Heart right ventricle (tissue), 16 donors: ENCODE measurements around the gene TTC23. TPM values are rescaled to one million over a fixed set of nuclear protein-coding genes. Genes with fewer than 3 reads are reported as not detected.
"Not testable (repeated sequence)": the region's sequence is repeated elsewhere in the genome, so short reads cannot be mapped to it uniquely, and the experiment has no call there.

Experiments used
- ATAC-seq, 8 donors: fragments of 200-7000 bp; cut with Tn5 transposase; one replicate each; pipeline ENCODE4 v1.9.1; 2020; ENCODE audit warnings: mild to moderate bottlenecking in 8 of 8, moderate library complexity in 8 of 8, moderate number of reproducible peaks in 1 of 8
- DNase-seq, 2 donors: peaks; one replicate each; pipeline ENCODE4 v3.0.0-alpha.2; 2020
- H3K27ac ChIP-seq, 10 donors: fragments of 200-600 bp; sonication (generic) in 2 of 10; one replicate each; pipeline versions ENCODE4 v1.5.0 to v1.8.0; 2020 to 2022; ENCODE audit warnings: mild to moderate bottlenecking in 3 of 10
- H3K27me3 ChIP-seq, 7 donors: fragments of 200-600 bp; one replicate each; pipeline ENCODE4 v1.8.0; 2021 to 2022; ENCODE audit warnings: mild to moderate bottlenecking in 2 of 7
- H3K36me3 ChIP-seq, 9 donors: fragments of 200-600 bp; sonication (generic) in 1 of 9; one replicate each; pipeline versions ENCODE4 v1.5.0 to v1.8.0; 2020 to 2022; ENCODE audit warnings: mild to moderate bottlenecking in 2 of 9
- H3K4me1 ChIP-seq, 9 donors: fragments of 200-600 bp; sonication (generic) in 1 of 9; one replicate each; pipeline versions ENCODE4 v1.5.0 to v1.8.0; 2020 to 2022; ENCODE audit warnings: mild to moderate bottlenecking in 4 of 9
- H3K4me3 ChIP-seq, 10 donors: fragments of 200-600 bp; sonication (generic) in 2 of 10; one replicate each; pipeline versions ENCODE4 v1.5.0 to v1.8.0; 2020 to 2022; ENCODE audit warnings: mild to moderate bottlenecking in 7 of 10, moderate library complexity in 2 of 10
- H3K9me3 ChIP-seq, 11 donors: fragments of 200-600 bp in 10 of 11; sonication (generic) in 2 of 11; one replicate each; pipeline versions ENCODE4 v1.5.0 to v1.8.0; 2013 to 2022; ENCODE audit warnings: mild to moderate bottlenecking in 2 of 11, control low read depth in 1 of 11, moderate library complexity in 1 of 11
- CTCF ChIP-seq, 9 donors: fragments of 200-600 bp; sonication (generic) in 2 of 9; IDR thresholded peaks; one replicate each; pipeline versions ENCODE4 v1.5.0 to v1.8.0; 2021 to 2022; ENCODE audit warnings: antibody characterized with exemption in 9 of 9, mild to moderate bottlenecking in 5 of 9, moderate library complexity in 1 of 9
- WGBS, 2 donors: extraction: QIAGEN DNeasy Blood & Tissue Kit; methylation state at CpG; one replicate each; pipeline ENCODE4 v1.1.7; 2013; ENCODE audit warnings: inconsistent platforms in 1 of 2; 5-methylcytosine and 5-hydroxymethylcytosine counted together
- intact Hi-C, 10 donors: fragments of 100-400 bp; cut with DNase I; formaldehyde crosslinking; loops; one replicate each; pipeline versions ENCODE4 v1.11.1 to v1.14.2; 2022
- polyA plus RNA-seq, 2 donors: library from polyadenylated mRNA; stranded (reverse); fragments of 200-250 nt; gene quantifications; one replicate each; pipeline ENCODE4 v1.2.3, GENCODE V29; 2013
- total RNA-seq, 10 donors: library from RNA; stranded (reverse); fragmentation: NEBNext Ultra II Directional in 3 of 10; extraction: Animal tissue kit (Norgen Biotek cat#: 25700) in 3 of 10; gene quantifications; one replicate each; pipeline versions ENCODE4 v1.2.1 to v1.2.4, GENCODE V29; 2021 to 2023
- donor health status: Arrhythmogenic right ventricular cardiomyopathy.
- donor health status: ischemic (EF 13 %, LVEDD 7.1; RV severe dilation, severe dysfunction).
- donor health status: healthy with polysubstance abuse.
- donor health status: DM: no; HTN: yes; CAD: no.
- donor health status: DM: no; HTN: no; CAD: no.
- donor health status: ischemic (EF 25% LVEDD 6.9; RV normal size, moderate dysfunction).
- donor health status: ischemic (EF 25% LVEDD 5.7; RV mildly dilated, moderate dysfunction).
- donor health status: healthy.
- donor health status: DM: yes; HTN: yes; CAD: no.
- donor health status: Ischemic cardiomyopathy.
- donor health status: ischemic (EF 35%, LVEDD 5.7; RV mildly dilated, moderate dysfunction).
- donor health status: nonischemic (EF 11% LVEDD 7.7; RV severe dilation, severe dysfunction).
- donor health status: DM: yes; HTN: yes; CAD: no.
- donor health status: PGD.
- donor health status: ischemic (EF 29% LVEDD 5.4; RV normal size, mild dysfunction).
- donor health status: nonischemic (EF 23%, LVEDD 6.1; RV moderate dilation, normal function).

The TTC23 gene
- total and polyA plus RNA-seq, 12 donors: 6.0 to 16.9 (median 10.9) TPM

- no peaks in the 10 kb centered on the region for H3K9me3 ChIP-seq
- no peak for ATAC-seq
These were observed 47.8 kb downstream of the TTC23 start for GRCh38 chr15:99201408-99202175.

GRCh38 chr15:99197856-99198255 lies 51.5 kb downstream of the TTC23 start:
- Histone ChIP-seq H3K9me3 (no peaks in the 10 kb centered on the region), H3K36me3 (peaks cover 0 to 69% (median 0%) of the 10 kb centered on the region in 9 donors), H3K27me3 (no peaks in the 10 kb centered on the region), H3K4me3 (no peak overlapping the region), H3K4me1 (no peaks in the 10 kb centered on the region), H3K27ac (no peak overlapping the region)
- WGBS, 2 donors: 96 to 99% methylated on average over 3 of the region's 3 CpGs
- no peak for TF ChIP-seq CTCF (IDR thresholded peaks at IDR 0.05)
- intact Hi-C loops: no loop called here
- ATAC-seq: no peak
- DNase-seq: no peak

More at GRCh38 chr15:99201408-99202175, 47.8 kb downstream of the TTC23 start:
- Histone ChIP-seq H3K36me3 (peaks cover 0 to 50% (median 0%) of the 10 kb centered on the region in 9 donors), H3K27ac (no peak overlapping the region), H3K27me3 (no peaks in the 10 kb centered on the region), H3K4me3 (no peak overlapping the region), H3K4me1 (no peaks in the 10 kb centered on the region)
- 89% methylated on average over 6 of the region's 6 CpGs for WGBS, 2 donors
- intact Hi-C loops: no loop called here
- DNase-seq: no peak
- TF ChIP-seq CTCF (IDR thresholded peaks at IDR 0.05): no peak

- H3K4me3 ChIP-seq, ATAC-seq, H3K4me1 ChIP-seq, H3K9me3 ChIP-seq, DNase-seq, H3K27ac ChIP-seq, intact Hi-C loops, H3K27me3 ChIP-seq: not testable (repeated sequence)
- WGBS, 2 donors: 92 to 100% methylated on average over 1 of the region's 1 CpG
- H3K36me3 ChIP-seq: peaks cover 0 to 74% (median 7%) of the 10 kb centered on the region in 9 donors
These were observed 57.2 kb downstream of the TTC23 start for GRCh38 chr15:99192181-99192580.

- peaks cover 0 to 49% (median 7%) of the 10 kb centered on the region in 9 donors for H3K36me3 ChIP-seq
- H3K4me3 ChIP-seq: no peak overlapping the region
- H3K9me3 ChIP-seq: no peaks in the 10 kb centered on the region
- TF ChIP-seq CTCF (IDR thresholded peaks at IDR 0.05): no peak
- no peak for ATAC-seq
- H3K4me1 ChIP-seq: peaks cover 0 to 10% (median 0%) of the 10 kb centered on the region in 9 donors
- intact Hi-C loops: no loop called here
- DNase-seq: no peak
- no peak overlapping the region for H3K27ac ChIP-seq
- H3K27me3 ChIP-seq: no peaks in the 10 kb centered on the region
These were observed 61.4 kb downstream of the TTC23 start for GRCh38 chr15:99187936-99188335.
